HUES6 (cell line): ENCODE results near the gene CPED1.

Source experiments
- H3K27ac ChIP-seq: 2 replicates; pipeline ENCODE4 v1.7.0; 2013; ENCODE audit warnings: low read depth, mild to moderate bottlenecking, low read length, inconsistent platforms
- H3K27me3 ChIP-seq: 2 replicates; pipeline ENCODE4 v1.6.1; 2013; ENCODE audit warnings: low read length; ENCODE audit not compliant: control insufficient read depth, insufficient read depth
- H3K36me3 ChIP-seq: 2 replicates; pipeline ENCODE4 v1.6.1; 2013; ENCODE audit warnings: low read length; ENCODE audit not compliant: control insufficient read depth, insufficient read depth
- H3K4me1 ChIP-seq: 2 replicates; pipeline ENCODE4 v1.6.1; 2013; ENCODE audit warnings: low read length; ENCODE audit not compliant: control insufficient read depth, insufficient read depth
- H3K4me3 ChIP-seq: 2 replicates; pipeline ENCODE4 v1.5.1; 2013; ENCODE audit warnings: low read depth, low read length
- H3K9ac ChIP-seq: one replicate; pipeline ENCODE4 v1.6.1; 2013; ENCODE audit warnings: mild to moderate bottlenecking, low read length
- H3K9me3 ChIP-seq: 2 replicates; pipeline ENCODE4 v1.6.1; 2013; ENCODE audit warnings: low read depth, low read length; ENCODE audit not compliant: control insufficient read depth, insufficient read depth

Gene CPED1

DNA sequence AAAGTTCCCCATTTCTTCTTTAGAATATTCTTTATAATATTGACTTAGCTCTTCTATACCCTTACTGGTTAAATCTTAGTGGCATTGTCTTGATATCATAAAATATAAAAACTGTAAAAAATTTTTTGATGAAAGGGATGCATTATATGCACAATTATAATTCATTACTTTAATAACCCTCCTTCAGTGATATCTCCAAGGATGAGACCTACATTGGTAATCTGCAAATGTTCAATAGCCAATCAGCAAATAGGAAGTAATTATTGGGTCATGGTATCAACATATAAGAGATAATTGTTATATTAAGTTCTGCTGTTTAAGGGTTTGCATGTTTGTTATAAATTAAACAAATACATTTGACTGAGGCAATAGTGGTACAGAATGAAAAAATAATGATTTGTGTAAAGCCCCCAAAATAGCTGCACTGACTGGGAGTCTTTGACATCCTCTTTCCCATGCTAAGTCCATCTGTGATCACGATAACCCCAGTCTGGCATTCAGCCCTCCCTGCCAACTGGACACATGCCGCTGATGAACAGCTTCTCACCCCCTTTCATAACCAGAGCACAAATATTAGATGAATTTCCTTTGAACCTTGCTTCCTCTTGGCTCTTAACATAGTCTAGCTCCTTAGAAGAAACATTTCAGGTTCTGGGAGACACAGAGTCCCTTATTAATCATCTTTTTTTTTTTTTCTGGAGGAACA, 169.5 kb downstream of the CPED1 start:
- Histone ChIP-seq H3K36me3 (no peaks in the 10 kb centered on the region), H3K27ac (no peak overlapping the region), H3K27me3 (no peaks in the 10 kb centered on the region), H3K9me3 (no peaks in the 10 kb centered on the region), H3K9ac (no peak overlapping the region), H3K4me1 (no peaks in the 10 kb centered on the region), H3K4me3 (no peak overlapping the region)

DNA sequence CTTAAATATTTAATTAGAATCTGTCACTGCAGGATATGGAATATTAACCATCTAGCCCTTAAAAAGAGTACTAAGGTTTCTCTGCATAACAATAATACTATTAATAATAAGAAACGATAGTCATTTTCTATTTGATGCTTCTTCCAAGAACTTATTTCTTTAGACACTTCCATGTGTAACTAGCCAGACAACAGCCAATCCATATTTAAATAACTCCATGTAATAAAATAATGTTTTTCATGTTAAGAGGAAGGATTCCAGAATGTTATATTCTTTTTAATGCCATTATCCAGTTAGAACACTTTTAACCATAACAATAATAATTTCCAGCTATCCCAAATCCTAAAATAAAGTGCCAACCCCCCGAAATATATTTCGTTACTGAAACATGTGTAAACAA, 170.2 kb downstream of the CPED1 start:
- Histone ChIP-seq H3K9me3 (no peaks in the 10 kb centered on the region), H3K4me3 (no peak overlapping the region), H3K27ac (no peak overlapping the region), H3K4me1 (no peaks in the 10 kb centered on the region), H3K9ac (no peak overlapping the region), H3K27me3 (no peaks in the 10 kb centered on the region), H3K36me3 (no peaks in the 10 kb centered on the region)

DNA sequence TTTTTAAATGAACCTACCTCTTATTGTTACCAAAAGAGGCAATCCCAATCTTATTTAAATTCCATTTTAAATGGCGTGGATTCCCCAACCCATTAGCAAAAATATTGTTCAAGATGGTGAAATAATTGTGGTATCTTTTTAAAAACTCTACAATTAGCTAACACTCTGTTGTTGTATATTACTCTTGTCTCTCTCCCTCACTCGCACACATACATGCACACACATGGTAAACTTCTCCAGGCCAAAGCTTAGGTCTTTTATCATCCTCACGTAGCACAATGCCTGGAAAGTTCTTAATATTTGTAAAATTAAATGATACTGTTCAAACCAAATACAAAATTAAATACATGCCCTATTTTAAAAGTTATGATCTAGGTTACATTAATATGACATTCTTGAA, 171.0 kb downstream of the CPED1 start:
- H3K4me1 ChIP-seq, result no peaks in the 10 kb centered on the region

DNA sequence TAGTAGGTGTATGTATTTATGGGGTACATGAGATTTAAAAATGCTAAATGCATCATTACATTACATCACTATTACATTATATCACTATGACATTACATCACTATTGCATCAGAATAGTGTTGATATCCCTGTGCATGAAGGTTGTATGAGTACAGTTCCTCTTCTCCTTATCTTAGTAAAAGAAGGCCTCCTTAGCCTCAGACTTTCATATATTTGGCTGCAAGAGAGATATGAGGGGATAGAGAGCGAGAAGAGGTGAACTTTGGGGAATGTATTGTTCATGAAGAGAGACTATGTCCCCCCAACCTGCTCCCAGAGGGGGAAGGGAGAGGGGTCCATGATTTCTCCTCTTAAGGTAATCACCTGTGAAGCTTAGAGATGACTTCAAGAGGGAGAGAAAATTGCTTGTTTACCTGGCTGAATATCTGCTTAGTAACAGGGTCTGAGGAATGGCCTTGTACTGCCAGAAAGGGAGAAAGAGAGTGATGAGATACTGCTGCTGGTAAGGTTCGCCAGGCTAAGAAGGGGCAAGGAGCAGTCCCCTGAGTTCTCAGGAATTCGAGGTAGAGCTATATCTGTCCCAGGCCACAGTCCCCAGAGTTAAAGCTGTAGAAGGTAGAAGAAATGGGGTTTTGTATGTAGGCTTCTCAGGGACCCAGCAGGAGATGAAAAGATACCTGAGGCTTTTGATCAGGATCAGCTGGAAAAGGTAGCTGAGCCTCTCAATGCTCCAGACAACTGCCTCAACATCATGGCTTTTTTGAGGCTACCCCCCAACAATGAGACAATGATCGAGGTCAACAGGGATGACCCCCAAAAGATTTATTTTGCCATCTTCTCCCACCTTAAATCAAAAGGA, 171.9 kb downstream of the CPED1 start:
- no peaks in the 10 kb centered on the region for H3K36me3 ChIP-seq
- no peaks in the 10 kb centered on the region for H3K9me3 ChIP-seq

More for the DNA sequence above, 171.0 kb downstream of the CPED1 start:
- Histone ChIP-seq H3K27ac (no peak overlapping the region), H3K4me3 (no peak overlapping the region), H3K9ac (no peak overlapping the region), H3K9me3 (no peaks in the 10 kb centered on the region), H3K27me3 (no peaks in the 10 kb centered on the region), H3K36me3 (no peaks in the 10 kb centered on the region)

DNA sequence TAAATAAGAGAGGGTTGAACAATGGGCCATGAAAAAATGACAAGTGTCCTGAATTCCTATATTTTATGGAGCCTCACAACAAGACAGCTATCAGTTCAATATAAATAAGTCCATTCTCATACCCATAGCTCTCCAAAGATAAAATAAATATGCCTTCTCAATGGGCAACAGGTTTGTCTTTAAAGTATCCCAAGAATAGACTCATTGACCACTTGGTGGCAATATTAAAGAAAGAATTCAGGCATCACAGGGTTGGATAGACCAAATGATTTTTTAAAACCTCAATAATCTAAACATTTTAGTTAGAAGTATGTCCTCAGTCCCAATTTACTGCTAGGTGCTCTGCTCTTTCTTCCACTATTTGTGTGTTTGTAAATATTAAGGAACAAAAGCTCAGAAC, 175.2 kb downstream of the CPED1 start:
- no peaks in the 10 kb centered on the region for H3K36me3 ChIP-seq
- no peaks in the 10 kb centered on the region for H3K4me1 ChIP-seq
- no peak overlapping the region for H3K27ac ChIP-seq
- H3K9me3 ChIP-seq, result no peaks in the 10 kb centered on the region
- no peak overlapping the region for H3K4me3 ChIP-seq
- no peak overlapping the region for H3K9ac ChIP-seq
- H3K27me3 ChIP-seq, result no peaks in the 10 kb centered on the region

More for the DNA sequence above, 171.9 kb downstream of the CPED1 start:
- Histone ChIP-seq H3K4me3 (no peak overlapping the region), H3K4me1 (no peaks in the 10 kb centered on the region), H3K9ac (no peak overlapping the region), H3K27ac (no peak overlapping the region), H3K27me3 (no peaks in the 10 kb centered on the region)

DNA sequence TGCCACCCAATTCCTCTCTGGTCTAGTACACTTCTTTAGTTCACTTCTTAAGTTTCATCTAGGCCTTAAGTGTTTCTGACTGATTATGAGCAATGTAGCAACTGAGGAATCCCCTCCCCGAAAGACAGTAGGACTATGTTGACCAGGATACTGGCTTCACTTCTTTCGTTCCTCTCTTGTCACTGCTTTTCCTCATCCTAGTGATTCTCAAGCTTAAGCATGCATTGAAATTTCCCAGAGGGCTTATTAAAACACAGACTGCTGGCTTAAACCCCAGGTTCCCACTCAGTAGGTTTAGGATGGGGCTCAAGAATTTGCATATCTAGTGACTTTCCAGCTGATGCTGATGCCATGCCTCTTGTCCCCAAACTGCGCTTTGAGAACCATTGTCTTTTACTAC, 175.7 kb downstream of the CPED1 start:
- Histone ChIP-seq H3K4me3 (no peak overlapping the region), H3K27ac (no peak overlapping the region), H3K9me3 (no peaks in the 10 kb centered on the region), H3K27me3 (no peaks in the 10 kb centered on the region), H3K9ac (no peak overlapping the region), H3K36me3 (no peaks in the 10 kb centered on the region), H3K4me1 (no peaks in the 10 kb centered on the region)

DNA sequence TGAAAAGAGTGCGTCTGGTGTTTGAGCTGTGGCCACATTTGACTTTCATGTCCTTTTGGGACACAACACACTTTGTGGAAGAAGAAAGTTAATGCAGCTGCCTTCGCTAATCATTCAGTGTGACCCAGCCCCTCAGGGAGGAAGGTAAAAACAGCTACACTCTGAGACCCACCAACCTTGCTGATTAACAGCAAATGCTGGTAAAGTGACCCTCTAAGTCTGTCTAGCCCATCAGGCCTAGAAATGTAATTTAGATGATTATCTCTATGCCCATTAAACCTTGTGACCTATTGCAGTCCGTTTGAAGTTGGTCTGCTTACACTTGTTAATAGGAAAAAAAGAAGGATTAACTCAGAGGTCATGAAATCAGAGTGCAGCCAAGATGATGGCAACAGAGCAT, 178.4 kb downstream of the CPED1 start:
- H3K27me3 ChIP-seq, result no peaks in the 10 kb centered on the region
- no peaks in the 10 kb centered on the region for H3K4me1 ChIP-seq
- no peak overlapping the region for H3K9ac ChIP-seq
- no peak overlapping the region for H3K27ac ChIP-seq
- H3K4me3 ChIP-seq, result no peak overlapping the region
- H3K9me3 ChIP-seq, result no peaks in the 10 kb centered on the region
- no peaks in the 10 kb centered on the region for H3K36me3 ChIP-seq

DNA sequence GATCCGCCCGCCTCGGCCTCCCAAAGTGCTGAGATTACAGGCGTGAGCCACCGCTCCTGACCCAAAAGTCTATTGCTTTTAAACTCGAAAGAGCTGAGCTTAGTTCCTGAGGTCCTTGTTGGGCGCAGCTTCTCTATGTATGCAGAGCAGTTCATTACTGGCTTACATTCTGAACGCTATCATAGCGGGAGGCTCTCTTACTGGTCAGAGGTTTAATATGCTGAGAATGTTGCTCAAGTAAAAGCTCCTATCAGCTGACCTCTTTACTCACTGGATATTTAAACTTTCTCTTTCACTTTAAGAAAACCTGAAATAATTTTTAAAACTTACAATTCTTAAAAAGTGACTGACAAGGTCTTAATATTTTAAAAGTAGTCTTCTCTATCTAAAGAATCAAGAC, 179.5 kb downstream of the CPED1 start:
- H3K4me1 ChIP-seq, result no peaks in the 10 kb centered on the region
- H3K36me3 ChIP-seq, result no peaks in the 10 kb centered on the region
- no peaks in the 10 kb centered on the region for H3K9me3 ChIP-seq
- no peak overlapping the region for H3K27ac ChIP-seq
- no peaks in the 10 kb centered on the region for H3K27me3 ChIP-seq
- no peak overlapping the region for H3K4me3 ChIP-seq
- no peak overlapping the region for H3K9ac ChIP-seq

DNA sequence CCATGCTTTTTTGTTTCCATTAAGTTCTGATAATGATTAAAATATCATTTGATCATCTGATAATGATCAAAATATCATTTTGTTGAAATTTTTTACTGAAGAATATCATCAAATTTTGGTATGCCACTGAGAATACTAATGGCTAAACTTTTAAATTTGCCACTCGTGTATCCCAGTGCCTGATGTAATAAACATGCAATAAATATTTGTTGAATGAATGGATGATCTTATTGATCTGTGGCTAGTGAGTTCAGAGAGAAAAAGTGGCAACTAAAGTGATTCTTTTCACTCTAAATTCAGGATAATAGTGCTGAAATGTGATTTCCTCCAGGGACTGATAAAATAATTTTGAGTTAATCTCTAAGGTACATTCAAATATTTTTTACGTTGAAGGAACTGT, 181.0 kb downstream of the CPED1 start:
- H3K9ac ChIP-seq, result no peak overlapping the region
- no peak overlapping the region for H3K27ac ChIP-seq
- H3K27me3 ChIP-seq, result no peaks in the 10 kb centered on the region
- no peaks in the 10 kb centered on the region for H3K36me3 ChIP-seq
- no peaks in the 10 kb centered on the region for H3K4me1 ChIP-seq
- no peaks in the 10 kb centered on the region for H3K9me3 ChIP-seq
- H3K4me3 ChIP-seq, result no peak overlapping the region

DNA sequence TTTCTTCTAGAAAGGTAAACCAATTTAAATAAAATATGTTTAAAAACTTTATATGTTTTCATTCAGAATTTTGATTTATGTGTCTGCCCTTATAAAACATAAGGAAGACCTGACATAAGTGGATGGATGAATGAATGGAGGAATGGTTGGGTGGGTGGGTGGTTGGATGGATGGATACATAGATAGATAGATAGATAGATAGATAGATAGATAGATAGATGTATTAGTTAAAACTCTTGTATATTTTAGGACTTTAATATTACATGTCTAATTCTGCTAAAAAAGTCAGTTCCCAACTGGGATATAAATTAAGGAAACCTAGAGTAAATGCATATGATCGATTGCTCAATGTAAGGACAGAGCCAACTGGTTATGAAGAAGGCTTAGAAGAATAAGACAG, 184.0 kb downstream of the CPED1 start:
- Histone ChIP-seq H3K36me3 (no peaks in the 10 kb centered on the region), H3K9me3 (no peaks in the 10 kb centered on the region), H3K27me3 (no peaks in the 10 kb centered on the region), H3K9ac (no peak overlapping the region), H3K4me1 (no peaks in the 10 kb centered on the region), H3K27ac (no peak overlapping the region), H3K4me3 (no peak overlapping the region)

DNA sequence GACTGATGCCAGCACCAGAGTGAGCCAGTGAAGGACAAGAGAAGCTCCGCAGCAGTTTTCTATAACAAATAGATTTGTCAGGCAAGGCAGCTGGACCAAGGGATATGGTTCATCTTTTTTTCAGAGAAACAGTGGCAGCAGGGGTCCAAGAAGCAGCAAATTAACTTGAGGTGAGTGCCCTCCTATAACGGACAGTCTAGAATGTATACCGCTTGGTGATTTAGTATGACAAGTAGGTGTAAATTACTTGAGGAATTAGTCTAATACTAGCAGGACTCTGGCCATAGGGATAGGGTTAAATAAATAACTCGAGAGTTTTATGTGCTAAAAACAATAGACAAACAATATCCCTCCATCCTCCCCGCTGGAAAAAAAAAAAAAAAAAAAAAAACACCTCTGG, 187.3 kb downstream of the CPED1 start:
- H3K9ac ChIP-seq, result no peak overlapping the region
- no peaks in the 10 kb centered on the region for H3K36me3 ChIP-seq

More for the DNA sequence above, 187.3 kb downstream of the CPED1 start:
- Histone ChIP-seq H3K4me3 (no peak overlapping the region), H3K27ac (no peak overlapping the region), H3K9me3 (no peaks in the 10 kb centered on the region), H3K4me1 (no peaks in the 10 kb centered on the region), H3K27me3 (no peaks in the 10 kb centered on the region)
